GM18517 (cell line): Measurements from ENCODE around the gene SLC17A9.

ENCODE experiments used
- ATAC-seq: cut with Tn5 transposase; IDR thresholded peaks from one replicate; pipeline ENCODE4 v1.9.1; 2021; ENCODE audit warnings: mild to moderate bottlenecking, moderate library complexity; ENCODE audit not compliant: unreplicated experiment

SLC17A9 gene

DNA sequence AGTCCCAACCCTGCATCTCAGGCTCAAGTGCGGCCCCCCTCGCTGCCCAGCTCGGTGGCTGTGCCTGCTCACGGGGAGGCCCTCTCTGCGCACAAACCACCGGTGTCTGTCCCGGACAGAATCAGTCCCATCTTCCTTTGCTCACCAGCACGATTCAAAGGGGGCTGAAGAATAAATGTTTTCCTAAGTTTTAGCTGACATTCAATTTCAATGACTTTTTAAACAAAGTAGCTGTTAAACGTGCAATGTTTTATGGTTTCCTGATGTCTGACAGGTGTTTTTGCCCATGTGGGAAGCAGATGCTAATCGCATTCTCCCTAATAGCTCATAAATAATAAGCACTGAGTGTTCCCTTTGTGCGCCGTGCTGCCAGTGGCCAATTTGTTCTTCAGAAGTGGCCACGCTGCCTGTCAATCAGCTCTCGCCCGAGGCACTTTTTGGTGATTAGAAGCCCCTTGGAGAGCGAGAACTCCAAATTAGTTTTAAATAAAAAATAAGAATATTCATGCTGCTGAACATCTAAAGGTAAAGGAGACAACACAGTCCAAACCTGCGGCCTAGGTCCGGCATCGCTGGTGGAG lies 28.0 kb downstream of the SLC17A9 start:
- ATAC-seq: no peak

DNA sequence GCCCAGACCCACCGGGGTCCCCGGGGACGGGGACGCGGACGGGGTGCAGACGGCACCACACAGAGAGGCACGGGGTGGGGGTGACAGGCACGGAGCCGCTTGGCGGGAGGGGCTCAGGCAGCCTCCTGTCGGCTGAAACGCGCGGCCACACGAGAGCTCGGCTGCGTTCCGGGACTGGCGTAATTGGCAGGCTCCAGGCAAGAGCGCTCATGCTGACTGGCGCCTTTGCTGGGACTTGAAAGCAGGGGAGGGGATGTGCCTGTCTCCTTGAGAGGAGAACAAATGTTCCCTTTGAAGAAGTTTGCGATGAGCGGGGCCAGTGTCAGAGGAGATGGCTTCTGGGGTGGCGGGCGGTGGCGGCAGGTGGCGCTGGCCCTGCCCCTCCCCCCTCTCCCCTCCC lies 28.5 kb downstream of the SLC17A9 start:
- ATAC-seq: no peak

DNA sequence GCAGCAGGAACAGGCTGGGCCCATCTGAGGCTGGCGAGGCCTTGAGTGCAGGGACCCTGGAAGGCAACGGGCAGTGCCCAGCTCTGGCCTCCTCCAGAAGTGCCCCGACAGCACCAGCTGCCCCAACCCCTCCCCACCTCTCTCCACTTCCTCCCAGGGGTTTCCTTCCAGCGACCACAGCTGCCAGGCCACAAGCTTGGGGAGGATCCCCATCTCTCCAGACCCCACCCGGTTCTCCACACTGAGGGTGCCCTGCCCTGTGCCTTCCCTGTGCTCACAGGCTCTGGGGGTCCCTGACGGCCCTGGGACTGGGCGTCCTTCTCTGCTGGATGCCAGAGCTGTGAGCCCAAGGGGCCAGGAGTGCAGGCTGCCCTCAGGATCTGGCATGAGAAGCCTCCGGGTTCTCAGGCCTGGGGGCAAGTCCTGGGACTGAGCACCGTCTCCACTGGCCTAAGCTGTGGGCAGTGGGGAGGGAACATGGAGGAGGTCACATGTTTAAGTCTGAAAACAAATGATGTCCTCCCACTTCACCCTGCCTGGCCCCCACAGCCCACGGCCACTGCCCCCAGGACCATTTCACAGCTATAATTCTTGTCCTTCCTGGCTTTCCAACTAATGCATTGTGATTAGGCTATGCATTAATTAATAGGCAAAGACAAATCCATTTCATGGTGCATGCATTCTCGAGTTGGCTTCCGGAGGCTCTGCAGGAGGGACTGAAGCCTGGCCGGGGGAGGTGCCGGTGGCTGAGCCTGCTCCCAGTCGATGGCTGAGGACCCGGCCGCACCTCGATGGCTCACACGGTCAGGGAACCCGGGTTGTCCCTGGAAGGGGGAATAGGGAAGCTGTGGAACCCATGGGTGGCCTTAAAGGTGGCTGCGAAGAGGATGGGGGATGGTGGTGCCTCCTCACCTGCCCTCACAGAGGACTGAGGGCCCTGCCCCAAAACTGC lies 29.9 kb downstream of the SLC17A9 start:
- ATAC-seq: no peak

DNA sequence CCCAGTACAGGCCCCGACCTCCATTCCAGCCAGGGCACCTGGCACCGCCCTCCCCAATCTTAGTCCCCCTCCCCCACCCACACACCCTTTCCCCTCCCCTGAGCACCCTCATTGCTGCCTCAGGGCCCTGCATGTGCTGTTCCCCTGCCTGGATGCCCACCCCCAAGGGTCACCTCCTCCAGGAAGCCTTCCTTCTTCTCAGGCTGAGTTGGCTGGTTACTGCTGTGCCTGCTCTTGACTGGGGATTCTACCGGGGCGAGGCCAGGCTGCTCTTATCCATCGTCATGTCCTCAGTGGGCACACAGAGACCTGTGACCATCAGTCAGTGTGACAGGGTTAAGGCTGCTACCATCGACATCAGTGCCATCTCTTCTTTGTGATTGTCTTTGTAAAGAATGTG lies 30.7 kb downstream of the SLC17A9 start:
- no peak for ATAC-seq

DNA sequence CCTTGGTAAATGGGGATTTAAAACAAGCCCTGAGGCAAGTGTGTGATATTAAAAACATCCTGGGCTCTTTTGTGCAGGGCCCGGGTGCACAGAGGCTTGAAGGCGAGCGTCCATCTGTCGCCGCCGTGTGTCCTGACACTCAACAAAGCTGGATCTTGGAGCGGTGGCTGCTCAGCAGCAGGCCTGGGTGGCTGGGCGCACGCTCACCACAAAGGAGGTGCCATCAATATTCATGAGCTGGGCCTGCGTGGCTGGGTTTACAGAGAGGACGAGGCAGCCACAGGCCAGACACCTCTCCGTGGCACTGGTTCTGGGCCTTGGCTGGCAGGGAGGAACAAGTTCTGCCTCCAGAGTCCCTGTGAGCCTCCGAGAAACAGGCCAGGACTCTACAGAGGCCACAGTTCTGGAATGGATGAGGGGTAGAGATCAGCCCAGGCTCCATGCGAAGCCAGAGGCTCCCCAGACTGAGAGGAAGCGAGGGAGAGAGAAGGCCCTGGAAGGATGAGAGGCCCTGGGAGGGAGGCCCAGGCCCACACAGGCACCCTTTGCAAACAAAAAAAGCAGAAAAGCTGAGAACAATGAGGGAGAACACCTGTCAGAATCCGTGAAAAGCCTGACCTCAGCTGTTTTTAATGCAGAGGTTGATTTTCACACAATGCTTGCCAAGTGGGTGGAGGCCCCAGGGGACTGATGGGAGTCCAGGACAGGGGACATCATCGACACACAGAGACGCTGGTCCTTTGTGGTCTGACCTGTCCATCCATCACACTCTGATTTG lies 32.3 kb downstream of the SLC17A9 start:
- no peak for ATAC-seq

DNA sequence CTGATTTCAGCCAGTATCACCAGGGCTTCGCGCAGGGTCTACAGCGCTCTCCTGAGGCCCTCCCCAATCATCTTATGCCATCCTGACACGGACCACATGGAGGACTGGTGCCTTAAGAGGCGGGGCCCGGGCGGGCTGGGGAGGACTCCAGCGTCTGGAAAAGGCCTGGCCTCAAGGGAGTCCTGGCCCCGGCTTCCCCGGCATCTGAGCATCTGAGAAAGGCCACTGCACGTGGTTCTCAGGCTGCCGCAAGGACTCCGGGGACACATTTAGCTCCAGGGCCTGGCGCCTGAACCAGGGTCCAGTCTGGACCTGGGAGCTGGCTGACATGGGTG lies 32.9 kb downstream of the SLC17A9 start:
- ATAC-seq: no peak

DNA sequence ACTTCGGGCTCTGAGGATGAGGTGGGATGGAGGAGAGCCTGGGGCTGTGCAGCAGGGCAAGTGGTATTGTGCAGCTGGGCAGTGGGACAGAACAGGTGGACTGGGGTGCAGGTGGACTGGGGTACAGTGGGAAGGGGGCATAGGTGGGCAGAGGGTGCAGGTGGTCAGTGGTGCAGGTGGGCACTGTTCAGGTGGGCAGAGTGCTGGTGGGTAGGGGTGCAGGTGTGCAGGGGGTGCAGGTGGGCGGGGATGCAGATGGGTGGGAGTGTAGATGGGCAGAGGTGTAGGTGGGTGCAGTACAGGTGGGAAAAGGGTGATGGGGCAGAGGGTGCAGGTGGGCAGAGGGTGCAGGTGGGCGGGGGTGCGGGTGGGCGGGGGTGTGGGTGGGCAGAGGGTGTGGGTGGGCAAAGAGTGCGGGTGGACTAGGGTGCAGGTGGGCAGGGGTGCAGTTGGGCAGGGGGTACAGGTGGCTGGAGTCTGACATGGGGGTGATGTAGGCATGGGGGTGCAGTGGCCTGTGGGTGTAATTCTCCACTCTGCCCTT lies 33.8 kb downstream of the SLC17A9 start:
- ATAC-seq: no peak

DNA sequence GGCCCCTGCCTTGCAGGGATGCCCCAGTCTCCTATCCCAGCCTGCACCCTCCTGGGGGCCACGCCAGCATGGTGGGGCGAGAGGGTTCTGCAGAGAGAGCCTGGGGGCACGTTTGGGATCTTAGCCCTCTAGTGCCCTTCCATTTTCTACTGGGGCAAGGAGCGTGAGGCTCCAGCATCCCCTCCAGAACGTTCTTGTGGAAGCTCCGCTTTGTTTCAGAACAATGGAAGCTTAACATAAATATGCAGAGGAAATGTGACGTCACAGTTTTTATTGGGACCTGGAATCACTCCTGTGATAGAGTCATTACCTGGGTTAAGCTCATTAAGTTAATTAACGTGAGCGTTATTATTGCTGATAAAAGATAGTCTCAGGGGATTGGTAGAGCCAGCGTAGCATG lies 34.6 kb downstream of the SLC17A9 start:
- ATAC-seq: no peak

DNA sequence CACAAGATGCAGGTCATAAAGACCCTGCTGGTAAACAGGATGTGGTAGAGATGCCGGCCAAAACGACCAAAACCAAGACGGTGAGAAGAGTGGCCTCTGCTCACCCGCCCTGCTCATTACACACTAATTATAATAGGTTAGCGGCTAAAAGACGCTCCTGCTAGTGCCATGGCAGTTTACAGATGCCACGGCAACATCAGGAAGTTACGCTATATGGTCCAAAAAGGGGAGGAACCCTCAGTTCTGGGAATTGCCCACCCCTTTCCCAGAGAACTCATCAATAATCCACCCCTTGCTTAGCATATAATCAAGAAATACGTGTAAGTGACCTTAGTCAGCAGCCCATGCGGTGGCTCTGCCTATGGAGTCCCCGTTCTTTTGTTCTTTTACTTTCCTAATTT lies 36.7 kb downstream of the SLC17A9 start:
- no peak for ATAC-seq

DNA sequence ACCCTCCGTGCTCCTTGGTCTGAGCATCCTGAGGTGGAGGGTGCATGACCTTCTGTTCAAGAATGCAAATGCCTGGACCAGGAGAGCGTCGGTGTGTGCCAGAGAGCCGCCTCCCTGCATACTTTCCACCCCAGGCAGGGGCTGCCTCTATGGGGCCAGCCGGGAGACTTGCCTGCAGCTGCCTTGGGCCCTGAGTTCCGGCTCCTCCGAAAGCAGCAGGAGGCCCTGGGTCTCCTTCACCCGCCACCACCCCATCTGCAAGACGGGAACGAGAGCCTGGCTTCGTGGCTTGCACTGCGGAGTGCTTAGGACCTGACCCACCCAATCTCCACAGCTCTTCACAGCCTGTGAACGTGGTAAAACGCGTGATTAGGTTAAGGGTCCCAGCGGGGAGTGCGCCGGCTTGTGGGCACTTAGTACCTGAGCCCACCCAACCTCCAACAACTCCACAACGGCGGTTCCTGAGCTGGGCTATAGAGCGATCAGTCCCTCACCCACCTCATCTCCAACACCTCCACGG lies 37.9 kb downstream of the SLC17A9 start:
- no peak for ATAC-seq

DNA sequence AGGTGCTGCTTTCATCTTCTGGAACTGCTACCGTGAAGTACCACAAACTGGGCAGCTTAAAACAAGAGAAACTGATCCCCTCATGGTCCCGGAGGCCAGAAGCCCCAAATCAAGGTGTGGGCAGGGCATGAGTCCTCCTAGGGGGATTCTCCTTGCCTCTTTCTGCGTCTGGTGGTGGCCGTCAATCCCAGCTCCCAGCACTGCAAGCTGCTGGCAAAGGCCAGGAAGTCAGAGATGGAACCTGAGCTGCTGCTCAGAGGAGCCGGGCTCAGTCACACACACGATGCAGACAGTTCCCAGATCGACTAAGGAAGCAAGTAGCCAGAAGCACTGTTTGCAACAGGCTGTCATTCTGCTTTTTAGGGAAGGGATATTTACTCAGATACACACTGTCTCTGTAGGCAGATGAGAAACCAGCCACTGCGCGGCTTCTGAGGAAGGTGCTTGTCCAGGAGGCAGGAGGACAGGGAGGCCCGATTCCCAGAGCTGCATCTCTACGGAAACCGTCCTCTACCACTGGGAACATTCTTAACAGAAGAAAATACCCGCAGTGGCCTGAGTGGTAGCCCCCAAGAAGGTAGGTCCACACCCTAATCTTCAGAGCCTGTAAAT lies 38.8 kb downstream of the SLC17A9 start:
- ATAC-seq: no peak

DNA sequence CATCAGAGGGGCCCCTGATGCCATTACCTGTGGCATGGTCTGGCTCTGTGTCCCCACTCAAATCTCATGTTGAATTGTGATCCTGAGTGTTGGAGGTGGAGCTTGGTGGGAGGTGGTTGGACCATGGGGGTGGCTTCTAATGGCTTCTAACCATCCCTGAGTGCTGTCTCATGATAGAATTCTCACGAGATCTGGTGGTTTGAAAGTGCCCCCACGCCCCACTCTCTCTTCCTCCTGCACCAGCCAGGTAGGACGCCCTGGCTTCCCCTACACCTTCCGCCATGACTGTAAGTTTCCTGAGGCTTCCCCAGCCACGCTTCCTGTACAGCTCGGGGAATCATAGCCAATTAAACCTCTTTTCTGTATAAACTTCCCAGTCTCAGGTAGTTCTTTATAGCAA lies 39.4 kb downstream of the SLC17A9 start:
- no peak for ATAC-seq

DNA sequence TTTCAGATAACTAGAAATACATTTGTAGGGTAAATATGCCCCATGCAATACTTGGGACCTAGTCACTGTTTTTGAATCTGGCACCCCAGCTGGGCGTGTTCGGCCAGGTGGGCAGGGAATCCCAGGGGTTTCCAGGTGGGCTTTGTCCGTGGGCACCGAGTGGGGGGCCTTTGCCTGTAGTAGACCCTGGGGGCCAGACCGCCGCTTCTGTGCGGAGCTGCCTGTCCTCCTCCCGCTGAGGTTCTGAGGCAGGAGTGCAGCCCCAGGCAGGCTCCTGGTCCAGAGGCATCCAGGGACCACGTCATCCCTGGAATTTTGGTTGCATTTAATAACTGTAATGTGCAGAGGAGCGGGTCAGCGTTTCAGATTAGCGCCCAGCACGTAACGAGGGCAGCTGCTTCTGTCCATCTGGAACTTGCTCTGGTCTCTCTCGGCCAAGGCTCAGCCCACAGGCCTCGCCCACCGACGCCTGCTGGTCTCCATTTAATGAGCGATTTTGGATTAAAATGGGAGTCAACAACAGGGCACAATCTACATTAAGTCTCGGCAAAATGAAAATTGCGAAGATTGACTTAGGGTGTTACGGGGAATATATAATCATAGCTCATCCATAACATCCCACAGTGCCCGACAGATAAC lies 41.5 kb downstream of the SLC17A9 start:
- ATAC-seq: no peak

DNA sequence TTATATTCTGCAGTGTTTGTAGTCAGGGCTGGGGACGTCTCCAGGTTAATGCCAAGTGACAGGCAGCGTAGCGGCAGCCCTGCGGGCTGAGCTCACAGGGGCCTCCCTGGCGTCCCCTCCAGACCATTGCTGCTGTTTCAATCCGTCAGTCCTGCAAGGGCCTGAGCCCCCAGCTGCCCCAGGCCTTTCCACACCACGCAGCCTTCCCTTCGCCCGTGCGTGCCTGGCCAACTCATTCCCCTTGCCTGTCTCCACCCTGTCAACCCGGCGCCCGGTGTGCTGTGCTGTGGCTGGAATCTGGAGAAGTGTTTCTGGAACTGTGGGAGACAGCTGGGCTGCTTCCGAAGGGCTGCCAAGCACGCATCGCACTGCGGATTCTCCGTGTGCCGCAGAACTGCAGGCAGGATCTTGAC lies 42.4 kb downstream of the SLC17A9 start:
- ATAC-seq: no peak

DNA sequence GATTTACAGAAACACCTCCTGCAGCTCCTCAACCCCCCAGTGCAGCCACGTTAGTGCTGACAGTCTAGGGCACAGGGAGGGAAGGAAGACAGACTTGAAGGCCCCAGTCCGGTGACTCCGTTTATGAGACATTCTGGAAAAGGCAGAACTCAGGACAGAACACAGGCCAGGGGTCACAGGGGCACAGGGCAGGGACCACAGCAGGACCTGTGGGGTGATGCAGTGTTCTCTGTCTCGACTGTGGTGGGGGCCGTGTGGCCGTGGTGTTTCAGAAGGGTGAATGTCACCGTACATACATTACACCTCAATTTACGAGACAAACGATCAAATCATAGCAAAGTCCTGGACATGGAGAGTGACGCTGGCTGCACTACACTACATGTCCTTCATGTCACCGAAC lies 43.0 kb downstream of the SLC17A9 start:
- no peak for ATAC-seq

DNA sequence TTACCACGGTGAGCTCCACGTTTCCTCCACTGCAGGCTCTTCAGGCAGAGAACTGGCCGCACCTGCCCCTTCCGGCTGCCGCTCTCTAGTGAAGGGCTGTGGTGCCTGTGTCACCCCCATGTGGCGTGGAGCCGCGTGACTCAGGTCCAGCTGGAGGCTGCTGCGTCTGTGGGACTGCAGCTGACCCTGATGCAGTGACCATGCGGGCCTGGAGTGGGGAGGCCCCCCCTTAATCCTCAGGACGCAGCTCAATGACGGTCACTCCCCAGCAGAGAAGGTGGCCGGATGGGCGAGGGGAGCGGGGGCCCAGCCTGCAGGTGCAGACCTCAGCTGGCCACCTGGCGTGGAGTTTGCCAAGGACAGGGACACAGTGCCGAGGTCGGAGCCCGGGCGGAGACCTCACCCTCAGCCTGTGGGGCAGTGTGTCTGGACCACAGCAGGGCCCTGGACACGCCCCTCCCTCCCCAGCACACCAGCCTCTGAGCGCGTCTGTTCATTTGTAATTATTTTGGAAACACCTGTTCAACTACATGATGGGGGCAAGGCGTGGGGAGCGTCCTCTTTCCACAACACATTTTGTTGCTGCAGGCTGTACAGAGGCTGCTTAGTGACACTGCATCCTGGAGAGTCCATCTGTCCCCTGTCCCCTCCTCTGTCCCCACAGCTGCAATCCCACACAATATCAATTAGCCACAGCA lies 43.5 kb downstream of the SLC17A9 start:
- no peak for ATAC-seq

DNA sequence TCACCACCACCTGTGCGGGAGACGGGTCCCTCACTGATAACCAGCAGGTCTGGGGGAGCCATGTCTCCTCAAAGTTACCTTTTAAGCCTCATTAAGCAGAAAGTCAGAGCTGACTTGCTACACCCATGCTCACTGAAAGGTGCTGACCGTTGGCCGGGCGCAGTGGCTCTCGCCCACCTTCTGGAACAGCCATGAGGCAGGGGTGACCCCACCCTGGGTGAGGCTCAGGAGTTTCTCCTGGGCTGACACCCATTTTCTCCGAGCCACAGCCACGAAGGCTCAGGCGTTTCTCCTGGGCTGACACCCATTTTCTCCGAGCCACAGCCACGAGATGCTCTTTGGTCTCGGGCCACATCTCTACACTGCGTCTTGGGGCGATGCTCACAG lies 44.1 kb downstream of the SLC17A9 start:
- ATAC-seq: no peak

DNA sequence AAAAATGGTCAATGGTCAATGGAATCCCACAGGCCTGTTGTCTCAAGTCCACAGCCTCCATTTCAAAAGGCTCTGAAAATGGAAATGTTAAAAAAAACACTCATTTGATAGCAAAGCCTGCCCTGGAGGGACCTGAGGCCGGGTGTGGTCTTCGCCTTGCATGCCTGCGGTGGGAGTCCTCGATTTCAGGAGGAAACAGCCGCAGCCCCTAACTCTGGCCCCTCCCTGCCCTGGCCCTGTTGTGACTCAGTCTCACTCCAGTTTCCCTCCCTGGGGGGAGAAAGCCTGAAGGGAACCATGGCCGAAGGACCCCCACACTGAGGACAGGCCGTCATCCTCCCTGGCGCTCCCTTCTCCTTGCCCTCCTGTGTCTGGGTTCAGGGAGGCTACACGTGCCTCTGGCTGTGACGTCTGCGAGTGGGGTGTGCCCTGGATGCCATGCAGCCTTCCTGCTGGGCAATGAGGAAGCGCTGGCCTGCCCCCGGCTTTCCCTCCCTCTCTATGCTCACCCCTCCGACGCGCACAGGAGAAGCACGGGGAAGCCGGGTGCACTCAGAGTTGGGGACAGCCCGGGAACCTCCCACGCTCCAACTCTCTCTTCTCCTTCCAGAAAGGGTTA lies 45.0 kb downstream of the SLC17A9 start:
- ATAC-seq: no peak

DNA sequence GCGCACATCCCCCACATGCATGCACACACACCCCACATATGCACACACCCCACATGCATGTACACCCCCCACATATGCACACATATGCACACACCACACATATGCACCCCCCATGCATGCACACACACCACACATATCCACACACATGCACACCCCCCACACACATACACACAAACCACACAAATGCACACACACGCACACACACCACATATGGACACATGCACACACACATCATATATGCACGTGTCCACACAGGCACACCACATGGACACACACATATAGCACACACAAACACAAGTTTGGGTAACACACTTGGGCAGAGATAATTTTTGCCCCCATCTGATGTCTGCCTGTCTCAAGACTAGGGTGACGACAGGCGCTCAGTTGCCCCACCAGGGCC lies 45.9 kb downstream of the SLC17A9 start:
- ATAC-seq: no peak
